ENCODE results near the gene ABI1.

DNA sequence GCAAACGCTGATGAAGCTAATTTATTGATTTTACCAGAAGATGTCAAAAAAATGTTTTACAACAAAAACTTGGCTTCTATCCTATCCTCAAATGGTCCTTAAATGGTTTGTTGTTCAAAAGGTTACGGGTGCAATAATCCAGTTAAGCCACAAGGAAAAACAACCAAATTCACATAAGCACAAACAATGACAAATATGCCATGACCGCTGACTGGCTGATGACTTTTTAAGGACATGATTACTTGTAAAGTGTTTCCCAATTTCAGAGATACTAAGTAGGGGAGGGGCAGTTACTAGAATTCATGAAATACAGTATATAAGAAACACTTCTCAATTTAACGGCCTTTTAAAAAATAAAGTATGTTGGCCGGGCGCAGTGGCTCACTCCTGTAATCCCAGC is 28.8 kb downstream of the ABI1 start:
- TF ChIP-seq, protein P1, sequence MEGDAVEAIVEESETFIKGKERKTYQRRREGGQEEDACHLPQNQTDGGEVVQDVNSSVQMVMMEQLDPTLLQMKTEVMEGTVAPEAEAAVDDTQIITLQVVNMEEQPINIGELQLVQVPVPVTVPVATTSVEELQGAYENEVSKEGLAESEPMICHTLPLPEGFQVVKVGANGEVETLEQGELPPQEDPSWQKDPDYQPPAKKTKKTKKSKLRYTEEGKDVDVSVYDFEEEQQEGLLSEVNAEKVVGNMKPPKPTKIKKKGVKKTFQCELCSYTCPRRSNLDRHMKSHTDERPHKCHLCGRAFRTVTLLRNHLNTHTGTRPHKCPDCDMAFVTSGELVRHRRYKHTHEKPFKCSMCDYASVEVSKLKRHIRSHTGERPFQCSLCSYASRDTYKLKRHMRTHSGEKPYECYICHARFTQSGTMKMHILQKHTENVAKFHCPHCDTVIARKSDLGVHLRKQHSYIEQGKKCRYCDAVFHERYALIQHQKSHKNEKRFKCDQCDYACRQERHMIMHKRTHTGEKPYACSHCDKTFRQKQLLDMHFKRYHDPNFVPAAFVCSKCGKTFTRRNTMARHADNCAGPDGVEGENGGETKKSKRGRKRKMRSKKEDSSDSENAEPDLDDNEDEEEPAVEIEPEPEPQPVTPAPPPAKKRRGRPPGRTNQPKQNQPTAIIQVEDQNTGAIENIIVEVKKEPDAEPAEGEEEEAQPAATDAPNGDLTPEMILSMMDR (conservative IDR thresholded peaks at IDR 0.05; ENCODE audit: low read depth, low read length), result no peak
- TF ChIP-seq POLR2A (IDR thresholded peaks at IDR 0.05; ENCODE audit: low read depth, low read length), result no peak
- TF ChIP-seq, protein P2, sequence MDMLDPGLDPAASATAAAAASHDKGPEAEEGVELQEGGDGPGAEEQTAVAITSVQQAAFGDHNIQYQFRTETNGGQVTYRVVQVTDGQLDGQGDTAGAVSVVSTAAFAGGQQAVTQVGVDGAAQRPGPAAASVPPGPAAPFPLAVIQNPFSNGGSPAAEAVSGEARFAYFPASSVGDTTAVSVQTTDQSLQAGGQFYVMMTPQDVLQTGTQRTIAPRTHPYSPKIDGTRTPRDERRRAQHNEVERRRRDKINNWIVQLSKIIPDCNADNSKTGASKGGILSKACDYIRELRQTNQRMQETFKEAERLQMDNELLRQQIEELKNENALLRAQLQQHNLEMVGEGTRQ (IDR thresholded peaks at IDR 0.05; ENCODE audit: low read depth, low read length), result no peak
- no peak for TF ChIP-seq BHLHE40 (IDR thresholded peaks at IDR 0.05; ENCODE audit: low read depth, low read length)
- no peak for TF ChIP-seq RCOR1 (IDR thresholded peaks at IDR 0.05; ENCODE audit: insufficient replicate concordance, low read length)
- no peak for TF ChIP-seq RAD21 (IDR thresholded peaks at IDR 0.05; ENCODE audit: low read length)
- no peak for TF ChIP-seq SMC3 (IDR thresholded peaks at IDR 0.05; ENCODE audit: low read depth, low read length)
